Amniotic epithelial cell (primary cell): ENCODE data around the gene BAK1.
"Not testable (repeated sequence)": the region's sequence is repeated elsewhere in the genome, so short reads cannot be mapped to it uniquely, and the experiment has no call there.

Experiments used
- DNase-seq: peaks from one replicate; pipeline ENCODE4 v3.0.0-alpha.2; 2010; ENCODE audit warnings: low read depth

BAK1 gene

DNA sequence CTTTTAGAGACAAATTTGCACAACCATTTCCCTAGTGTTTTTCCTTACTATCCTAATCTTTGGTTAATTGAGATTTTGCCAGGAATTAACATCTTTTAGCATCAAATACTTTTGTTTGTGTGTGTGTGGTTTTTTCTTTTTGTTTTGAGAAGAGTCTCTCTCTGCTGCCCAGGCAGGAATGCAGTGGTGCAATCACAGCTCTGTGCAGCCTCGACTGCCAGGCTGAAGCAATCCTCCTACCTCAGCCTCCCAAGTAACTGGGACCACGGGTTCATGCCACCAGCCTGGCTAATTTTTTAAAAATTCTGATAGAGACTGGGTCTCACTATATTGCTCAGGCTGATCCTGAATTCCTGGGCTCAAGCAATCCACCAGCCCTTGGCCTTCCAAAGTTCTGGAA, 28.5 kb downstream of the BAK1 start:
- no peak for DNase-seq

DNA sequence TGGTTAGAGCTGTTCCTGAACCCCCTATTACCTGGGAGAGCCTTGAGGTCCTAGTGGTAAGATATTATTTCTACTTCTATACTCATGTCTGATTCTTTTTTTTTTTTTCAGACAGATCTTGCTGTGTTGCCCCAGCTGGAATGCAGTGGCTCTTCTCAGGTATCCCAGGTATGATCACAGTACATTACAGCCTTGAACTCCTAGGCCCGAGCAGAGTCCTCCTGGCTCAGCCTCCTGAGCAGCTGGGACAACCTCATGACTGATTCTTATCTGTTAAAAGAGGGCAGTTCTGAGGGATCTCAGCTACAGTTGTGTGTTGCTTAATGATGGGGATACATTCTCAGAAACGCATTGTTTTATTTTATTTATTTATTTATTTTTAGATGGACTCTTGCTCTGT, 30.2 kb downstream of the BAK1 start:
- DNase-seq: no peak

DNA sequence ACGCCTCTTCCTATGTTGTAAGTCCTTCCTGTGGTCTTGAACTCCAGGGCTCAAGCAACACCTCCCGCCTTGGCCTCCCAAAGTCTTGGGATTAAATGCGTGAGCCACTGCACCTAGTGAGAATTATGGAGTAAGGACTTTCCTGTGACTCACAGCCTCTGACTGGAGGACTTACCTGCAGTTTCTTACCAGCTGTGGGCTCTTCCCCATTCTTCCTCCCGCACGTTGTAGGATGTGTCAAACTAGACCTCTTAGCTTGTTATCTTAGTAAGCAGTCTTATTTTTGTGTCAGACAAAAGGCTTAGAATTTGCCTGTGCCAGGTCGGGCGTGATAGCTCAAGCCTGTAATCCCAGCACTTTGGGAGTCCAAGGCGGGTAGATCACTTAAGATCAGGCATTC, 30.9 kb downstream of the BAK1 start:
- DNase-seq: no peak

DNA sequence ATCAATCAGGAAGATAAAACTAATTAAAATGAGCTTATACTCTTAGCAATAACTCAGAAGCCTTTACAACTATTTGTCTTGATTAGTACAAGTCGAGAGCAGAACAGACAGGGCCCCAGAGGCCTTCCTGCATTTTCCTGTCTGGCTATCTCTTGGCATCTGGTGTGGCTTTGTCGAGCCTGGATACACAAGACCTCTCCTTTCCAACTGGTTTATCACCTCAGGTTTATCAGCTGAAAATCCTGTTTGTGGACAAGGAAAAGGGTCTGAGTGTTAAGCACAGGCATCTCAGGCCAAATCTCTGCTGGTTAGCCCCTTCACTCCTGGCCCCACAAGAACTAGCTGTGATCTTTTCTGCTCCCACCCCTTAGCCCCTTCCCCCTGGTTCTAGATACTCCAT, 32.6 kb downstream of the BAK1 start:
- DNase-seq: no peak

DNA sequence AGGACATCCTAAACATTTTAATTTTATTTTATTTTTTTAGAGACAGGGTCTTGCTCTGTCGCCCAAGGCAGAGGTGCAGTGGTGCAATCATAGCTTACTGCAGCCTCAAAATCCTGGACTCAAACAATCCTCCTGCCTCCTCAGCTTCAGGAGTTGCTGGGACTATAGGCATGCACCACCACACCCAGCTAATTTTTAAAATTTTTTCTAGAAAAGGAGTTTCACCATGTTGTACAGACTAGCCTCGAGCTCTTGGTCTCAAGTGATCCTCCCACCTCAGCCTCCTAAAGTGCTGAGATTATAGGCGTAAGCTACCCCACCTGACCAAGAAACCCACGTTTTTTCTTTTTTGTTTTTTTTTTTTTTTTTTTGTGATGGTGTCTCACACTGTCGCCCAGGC, 33.3 kb downstream of the BAK1 start:
- no peak for DNase-seq

DNA sequence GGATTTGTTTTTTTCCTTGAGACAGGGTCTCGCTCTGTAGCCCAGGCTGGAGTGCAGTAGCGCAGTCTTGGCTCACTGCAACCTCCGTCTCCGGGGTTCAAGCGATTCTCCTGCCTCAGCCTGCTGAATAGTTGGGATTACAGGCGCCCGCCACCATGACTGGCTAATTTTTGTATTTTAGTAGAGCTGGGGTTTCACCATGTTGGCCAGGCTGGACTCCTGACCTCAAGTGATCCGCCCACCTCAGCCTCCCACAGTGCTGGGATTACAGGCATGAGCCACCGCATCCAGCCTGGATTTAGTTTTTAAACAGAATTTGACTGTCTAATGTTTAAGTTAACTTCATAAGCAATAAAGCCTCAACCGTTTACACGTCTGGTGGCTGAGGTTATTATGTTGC, 34.8 kb downstream of the BAK1 start:
- not testable (repeated sequence) for DNase-seq

DNA sequence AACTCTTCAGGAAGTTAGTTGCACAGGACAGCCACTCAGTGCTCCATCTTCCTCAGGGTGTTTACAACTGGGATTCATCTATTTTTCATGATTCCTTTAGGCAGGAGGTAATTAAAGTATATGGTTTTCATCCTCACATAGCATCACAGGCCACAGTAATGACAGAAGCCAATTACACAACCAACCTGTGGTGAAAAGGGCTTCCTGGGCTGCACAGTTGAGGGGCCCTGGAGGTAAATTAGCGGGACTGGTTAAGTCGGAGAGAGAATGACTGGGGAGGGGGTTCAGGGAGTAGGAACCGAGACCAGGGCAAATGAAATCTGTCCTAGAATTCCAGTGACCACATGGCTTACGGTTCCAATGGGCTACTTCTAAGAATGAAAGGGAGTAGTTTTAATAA, 37.0 kb downstream of the BAK1 start:
- no peak for DNase-seq

DNA sequence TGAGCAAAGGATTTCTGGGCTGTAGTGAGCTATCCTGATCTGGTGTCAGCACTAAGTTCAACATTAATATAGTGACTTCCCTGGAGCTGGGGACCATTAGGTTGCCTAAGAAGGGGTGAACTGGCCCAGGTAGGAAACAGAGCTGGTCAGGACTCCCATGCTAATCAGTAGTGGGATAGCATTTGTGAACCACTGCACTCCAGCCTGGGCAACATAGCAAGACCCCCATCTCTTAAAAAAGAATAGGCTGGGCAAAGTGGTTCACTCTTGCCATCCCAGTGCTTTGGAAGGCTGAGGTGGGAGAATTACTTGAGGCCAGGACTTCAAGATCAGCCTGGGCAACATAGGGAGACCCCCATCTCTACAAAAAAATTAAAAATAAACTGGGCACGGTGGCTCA, 39.3 kb downstream of the BAK1 start:
- no peak for DNase-seq

DNA sequence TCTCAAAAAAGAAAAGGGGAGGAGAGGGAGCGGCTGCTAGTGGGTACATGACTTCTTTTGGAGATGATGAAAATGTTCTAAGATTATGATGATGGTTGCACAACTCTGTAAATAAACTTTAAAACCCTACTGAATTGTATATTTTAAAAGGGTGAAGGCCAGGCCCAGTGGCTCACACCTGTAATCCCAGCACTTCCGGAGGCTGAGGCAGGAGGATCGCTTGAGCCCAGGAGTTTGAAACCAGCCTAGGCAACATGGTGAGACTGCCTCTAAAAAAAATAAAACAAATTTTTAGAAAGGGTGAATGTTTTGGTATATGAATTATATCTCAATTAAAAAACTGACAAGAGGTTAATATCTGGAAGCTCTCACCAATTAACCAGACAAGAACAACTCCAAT, 45.4 kb downstream of the BAK1 start:
- DNase-seq: no peak

DNA sequence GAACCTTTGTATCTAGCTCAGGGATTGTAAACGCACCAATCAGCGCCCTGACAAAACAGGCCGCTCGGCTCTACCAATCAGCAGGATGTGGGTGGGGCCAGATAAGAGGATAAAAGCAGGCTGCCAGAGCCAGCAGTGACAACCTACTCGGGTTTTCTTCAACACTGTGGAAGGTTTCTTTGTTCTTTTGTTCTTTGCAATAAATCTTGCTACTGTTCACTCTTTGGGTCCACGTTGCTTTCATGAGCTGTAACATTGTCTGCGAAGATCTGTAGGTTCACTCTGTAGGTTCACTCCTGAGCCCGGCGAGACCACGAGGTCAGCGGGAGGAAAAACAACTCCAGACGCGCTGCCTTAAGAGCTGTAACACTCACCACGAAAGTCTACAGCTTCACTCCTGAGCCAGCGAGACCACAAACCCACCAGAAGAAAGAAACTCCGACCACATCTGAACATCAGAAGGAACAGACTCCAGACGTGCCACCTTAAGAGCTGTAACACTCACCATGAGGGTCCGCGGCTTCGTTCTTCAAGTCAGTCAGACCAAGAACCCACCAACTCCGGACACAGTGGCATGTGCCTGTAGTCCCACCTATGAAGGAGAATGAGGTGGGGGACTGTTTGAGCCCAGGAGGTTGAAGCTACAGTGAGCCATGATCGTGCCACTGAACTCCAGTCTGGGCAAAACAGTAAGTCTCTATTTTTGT, 46.8 kb downstream of the BAK1 start:
- not testable (repeated sequence) for DNase-seq

DNA sequence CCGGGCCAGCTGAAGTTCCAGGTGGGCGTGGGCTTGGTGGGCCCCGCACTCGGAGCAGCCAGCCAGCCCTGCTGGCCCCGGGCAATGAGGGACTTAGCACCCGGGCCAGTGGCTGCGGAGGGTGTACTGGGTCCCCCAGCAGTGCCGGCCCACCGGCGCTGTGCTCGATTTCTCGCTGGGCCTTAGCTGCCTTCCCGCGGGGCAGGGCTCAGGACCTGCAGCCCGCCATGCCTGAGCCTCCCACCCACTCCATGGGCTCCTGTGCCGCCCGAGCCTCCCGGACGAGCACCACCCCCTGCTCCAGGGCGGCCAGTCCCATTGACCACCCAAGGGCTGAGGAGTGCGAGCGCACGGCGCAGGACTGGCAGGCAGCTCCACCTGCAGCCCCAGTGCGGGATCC, 47.6 kb downstream of the BAK1 start:
- DNase-seq: not testable (repeated sequence)

DNA sequence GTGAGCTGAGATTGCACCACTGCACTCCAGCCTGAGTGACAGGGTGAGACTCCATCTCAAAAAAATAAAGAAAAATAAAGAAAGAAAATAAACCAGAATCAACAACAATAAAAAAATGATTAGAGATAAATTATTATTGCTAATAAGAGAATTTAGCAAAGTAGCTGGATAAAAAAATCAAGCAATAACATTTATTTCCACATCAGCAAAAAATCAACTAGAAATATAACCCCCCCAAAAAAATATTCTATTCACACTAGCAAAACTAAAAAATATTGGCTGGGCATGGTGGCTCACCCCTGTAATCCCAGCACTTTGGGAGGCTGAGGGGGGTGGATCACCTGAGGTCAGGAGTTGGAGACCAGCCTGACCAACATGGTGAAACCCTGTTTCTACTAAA, 49.5 kb downstream of the BAK1 start:
- DNase-seq: not testable (repeated sequence)
